ENCODE data around the gene PSMD13. TPM values are rescaled to one million over a fixed set of nuclear protein-coding genes. Genes with fewer than 3 reads are reported as not detected.

PSMD13 gene
- total and polyA plus RNA-seq, 2 of the 4 experiments (the other 2 are of a cell fraction) = 177 to 217 TPM

GRCh38 chr11:289398-289711 lies 52.6 kb downstream of the PSMD13 start:
- in situ Hi-C loops (cut with MboI; ENCODE audit: low sequenced_read_pairs) (loop anchor here (10.0 kb wide), 1 partner anchor 65 kb away; no protein-coding TSS in a partner anchor), intact Hi-C loops (cut with micrococcal nuclease) (no loop called here), dilution Hi-C loops (cut with HindIII; ENCODE audit: low sequenced_read_pairs, unreplicated experiment) (no loop called here)
- ChIA-PET POLR2A (ENCODE audit: unreplicated experiment) (interaction anchor here (0.7 kb wide), 1 partner anchor 9 kb away, joined by 3 read pairs; no protein-coding TSS in a partner anchor), CTCF (no interaction called here)
- Histone ChIP-seq H3K27ac (ENCODE audit: insufficient read depth, low read length) (no peak overlapping the region; the same call in 1 of the 2 replicates), H3K4ac (ENCODE audit: low read depth, low read length) (peak overlapping the region; percentile 56), H4K5ac (ENCODE audit: low read depth, low read length) (no peak overlapping the region; the same call in 1 of the 2 replicates), H3K9ac (ENCODE audit: low read depth, low read length) (peak overlapping the region; percentile 54), H4K91ac (ENCODE audit: insufficient read depth, low read depth, low read length) (no peak overlapping the region; the same call in 1 of the 2 replicates), H3K27me3 (ENCODE audit: control insufficient read depth, insufficient read depth, low read length) (peaks cover 15% of the 10 kb centered on the region; the same call in 1 of the 2 replicates), H3K4me3 (ENCODE audit: insufficient read depth, low read depth, low read length) (peak overlapping the region; percentile 42), H3K36me3 (ENCODE audit: control insufficient read depth, insufficient read depth, low read length) (peaks cover 15% of the 10 kb centered on the region), H2BK15ac (ENCODE audit: low read depth, low read length) (no peak overlapping the region; the same call in 2 of the 3 replicates), H2AFZ (replicated peaks; ENCODE audit: low read length, poor library complexity) (peak overlapping the region; percentile 71), H3K56ac (ENCODE audit: extremely low read depth, insufficient read depth, low read length) (peak overlapping the region; percentile 3; the same call in 1 of the 2 replicates), H2BK5ac (ENCODE audit: low read depth, low read length, poor library complexity, severe bottlenecking) (no peak overlapping the region), H4K20me1 (ENCODE audit: insufficient read depth, low read length) (no peaks in the 10 kb centered on the region), H3K9me3 (ENCODE audit: control insufficient read depth, insufficient read depth, low read length) (no peaks in the 10 kb centered on the region), H3K9me1 (ENCODE audit: insufficient read depth, low read length) (no peaks in the 10 kb centered on the region), H2BK120ac (ENCODE audit: low read depth, low read length) (no peak overlapping the region), H3K4me1 (ENCODE audit: control insufficient read depth, insufficient read depth, low read length) (peaks cover 4% of the 10 kb centered on the region; the same call in 1 of the 2 replicates), H3K79me1 (ENCODE audit: low read depth in 1 of 2, low read length in 2 of 2) (peaks cover 0 to 7% of the 10 kb centered on the region in 2 experiments; a peak in 3 of 4 replicates), H3K14ac (replicated peaks; ENCODE audit: low read depth, low read length) (0 out of 2 replicates have a peak overlapping the region, but pooled peaks have one; percentile 76), H3K4me2 (ENCODE audit: low read depth, low read length) (peak overlapping the region; percentile 83), H2AK9ac (replicated peaks; ENCODE audit: low read depth, low read length, poor library complexity) (peak overlapping the region; percentile 97), H4K8ac (ENCODE audit: low read depth in 2 of 2, low read length in 2 of 2) (peak overlapping the region; percentile 64 to 86; a peak in 3 of 4 replicates), H2AK5ac (ENCODE audit: low read depth, low read length) (peak overlapping the region; percentile 51; the same call in 1 of the 2 replicates), H2BK20ac (ENCODE audit: low read depth, low read length) (no peak overlapping the region), H3K23ac (ENCODE audit: low read depth, low read length) (peak overlapping the region; percentile 94; the same call in 1 of the 2 replicates), H3K18ac (ENCODE audit: low read depth, low read length) (no peak overlapping the region)
- no TSS peak for BruUV-seq (replicated peaks)
- TF ChIP-seq CEBPB (IDR thresholded peaks at IDR 0.05; ENCODE audit: low read depth, low read length) (no peak), RCOR1 (IDR thresholded peaks at IDR 0.05; ENCODE audit: insufficient replicate concordance, low read length) (no peak), NFE2L2 (IDR thresholded peaks at IDR 0.05; ENCODE audit: low read depth, low read length) (no peak), CHD1 (IDR thresholded peaks at IDR 0.05; ENCODE audit: low read depth, low read length) (no peak), FOS (IDR thresholded peaks at IDR 0.05; ENCODE audit: low read depth, low read length) (no peak), CTCF (conservative IDR thresholded peaks at IDR 0.05; ENCODE audit: low read depth, low read length) (no peak), SMC3 (IDR thresholded peaks at IDR 0.05; ENCODE audit: low read depth, low read length) (no peak), MAFK (IDR thresholded peaks at IDR 0.05; ENCODE audit: low read depth, low read length) (no peak), POLR2A (IDR thresholded peaks at IDR 0.05; ENCODE audit: low read depth, low read length) (no peak), RAD21 (IDR thresholded peaks at IDR 0.05; ENCODE audit: low read length) (no peak), BHLHE40 (IDR thresholded peaks at IDR 0.05; ENCODE audit: low read depth, low read length) (no peak), MAZ (IDR thresholded peaks at IDR 0.05; ENCODE audit: borderline replicate concordance, low read depth, low read length) (no peak), USF2 (IDR thresholded peaks at IDR 0.05; ENCODE audit: low read depth, low read length) (no peak), MXI1 (IDR thresholded peaks at IDR 0.05; ENCODE audit: borderline replicate concordance, low read depth, low read length) (no peak), RFX5 (IDR thresholded peaks at IDR 0.05; ENCODE audit: low read depth, low read length) (no peak), ELK1 (IDR thresholded peaks at IDR 0.05; ENCODE audit: borderline replicate concordance, low read depth, low read length) (no peak)
- peak; percentile 3; the same call in 1 of the 2 replicates for ATAC-seq (ENCODE audit: low read depth)
- DNase-seq = no peak
- WGBS, 2 experiments (ENCODE audit: extremely low coverage in 2 of 2, insufficient read length in 1 of 2) = 42% methylated on average over 3 of the region's 14 CpGs; no CpG with 5 or more reads in 1 of the 2 experiments
